Amygdala (tissue), 56 donors: ENCODE results near the gene PCBP4.
"Not testable (repeated sequence)": the region's sequence is repeated elsewhere in the genome, so short reads cannot be mapped to it uniquely, and the experiment has no call there.

Experiments used
- DNase-seq, 56 donors: peaks; one replicate each; lab custom pipeline; 2025; lab: John Stamatoyannopoulos, UW

PCBP4 gene

GRCh38 chr3:51929420-51930003 lies 37.7 kb downstream of the PCBP4 start:
- no peak for DNase-seq

DNA sequence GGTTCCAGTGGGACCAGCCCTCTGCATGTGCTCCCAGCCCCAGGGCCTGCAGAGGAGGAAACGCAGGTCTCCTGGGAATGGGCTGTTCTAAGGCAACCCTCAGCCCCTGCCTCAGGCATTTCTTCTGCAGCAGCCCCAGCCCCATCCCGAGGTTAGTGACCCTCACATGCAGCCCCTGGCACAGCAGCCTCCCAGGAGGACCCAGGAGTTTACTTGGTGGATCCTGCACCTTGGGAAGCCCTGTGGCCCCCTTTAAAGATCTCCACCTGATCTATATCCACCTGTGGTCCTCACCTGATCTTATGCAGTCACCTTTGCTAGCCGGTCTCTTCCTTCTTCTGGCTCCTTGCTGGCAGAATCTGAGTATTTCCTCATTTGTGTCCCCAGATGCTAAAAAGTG lies 38.3 kb downstream of the PCBP4 start:
- DNase-seq = not testable (repeated sequence)

DNA sequence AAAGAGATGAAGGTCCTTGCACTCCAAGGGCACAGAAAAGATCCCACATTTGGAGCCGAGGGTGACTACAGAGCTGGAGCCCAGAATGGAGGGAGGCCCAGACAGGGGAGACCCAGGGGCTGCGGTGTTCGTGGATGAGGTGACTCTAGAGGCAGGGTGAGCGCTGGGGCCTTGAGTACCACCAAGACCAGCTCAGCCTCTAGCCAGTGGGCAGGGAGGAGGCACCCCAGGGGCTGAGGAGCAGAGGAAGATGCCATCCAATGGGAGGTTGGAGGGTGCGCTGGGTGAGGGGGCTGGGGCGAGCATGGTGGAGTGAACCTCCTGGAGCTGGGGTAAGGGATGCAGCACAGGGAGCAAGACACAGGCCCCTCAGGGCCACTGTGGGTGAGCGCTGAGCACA lies 38.8 kb downstream of the PCBP4 start:
- no peak for DNase-seq

DNA sequence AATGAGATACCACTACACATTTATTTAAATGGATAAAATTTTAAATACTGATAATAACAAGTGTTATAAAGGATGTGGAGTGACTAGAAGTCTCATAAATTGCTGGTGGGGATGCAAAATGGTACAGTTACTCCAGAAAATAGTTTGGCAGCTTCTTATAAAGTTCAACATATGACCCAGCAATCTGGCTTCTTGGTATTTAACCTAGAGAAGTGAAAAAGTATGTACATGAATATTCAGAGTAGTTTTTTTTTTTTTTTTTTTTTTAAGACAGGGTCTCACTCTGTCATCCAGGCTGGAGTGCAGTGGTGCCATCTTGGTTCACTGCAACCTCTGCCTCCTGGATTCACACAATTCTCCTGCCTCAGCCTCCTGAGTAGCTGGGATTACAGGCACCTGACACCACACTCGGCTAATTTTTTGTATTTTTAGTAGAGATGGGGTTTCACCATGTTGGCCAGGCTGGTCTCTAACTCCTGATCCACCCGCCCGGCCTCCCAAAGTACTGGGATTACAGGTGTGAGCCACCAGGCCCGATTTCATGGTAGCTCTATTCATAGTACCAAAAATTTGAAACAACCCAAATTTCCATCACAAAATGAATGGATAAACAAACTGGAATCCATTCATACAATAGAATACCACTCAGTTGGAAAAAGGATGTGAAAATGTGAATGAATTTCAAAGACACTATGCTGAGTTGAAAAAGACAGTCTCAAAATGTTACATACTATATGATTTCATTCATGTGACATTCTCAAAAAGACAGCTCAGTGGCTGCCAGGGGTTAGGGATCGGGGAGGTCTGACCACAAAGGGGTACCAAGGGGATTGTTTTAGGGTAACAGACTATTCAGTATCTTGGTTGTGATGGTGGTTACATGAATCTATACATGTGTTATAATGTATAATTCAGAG lies 39.9 kb downstream of the PCBP4 start:
- DNase-seq = no peak

DNA sequence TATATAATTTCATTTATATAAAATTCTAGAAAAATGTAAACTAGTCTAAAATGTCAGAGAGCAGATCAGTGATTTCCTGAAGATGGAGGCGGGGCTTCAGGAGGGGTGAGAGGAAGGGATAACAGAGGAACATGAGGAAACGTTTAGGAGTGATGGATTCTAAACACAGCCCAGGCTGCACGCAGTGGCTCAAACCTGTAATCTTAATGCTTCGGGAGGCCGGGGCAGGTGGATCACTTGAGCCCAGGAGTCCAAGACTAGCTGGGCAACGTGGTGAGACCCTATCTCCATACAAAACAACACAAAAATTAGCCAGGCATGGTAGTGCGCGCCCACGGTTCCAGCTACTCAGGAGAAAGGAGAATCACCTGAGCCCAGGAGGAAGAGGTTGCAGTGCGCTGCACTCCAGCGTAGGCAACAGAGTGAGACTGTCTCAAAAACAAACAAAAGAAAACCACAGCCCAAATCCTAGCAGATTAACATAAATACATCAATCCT lies 46.1 kb downstream of the PCBP4 start:
- DNase-seq = no peak

DNA sequence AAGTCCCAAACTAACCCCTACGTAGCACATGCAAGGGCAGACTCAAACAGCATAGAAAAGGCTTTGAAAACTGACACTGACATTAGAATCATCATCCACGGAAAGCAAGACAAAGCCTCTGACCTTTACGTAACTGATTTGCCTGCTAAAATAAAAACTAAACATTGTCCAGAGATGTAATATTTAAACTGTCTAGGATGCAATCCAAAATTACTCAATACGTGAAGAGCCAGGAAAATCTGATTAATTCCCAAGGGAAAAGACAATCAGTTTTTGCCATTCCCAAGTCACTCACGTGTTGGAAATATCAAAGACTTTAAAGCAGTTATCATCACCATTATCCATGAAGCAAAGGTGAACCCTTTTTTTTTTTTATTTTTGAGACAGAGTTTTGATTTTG lies 50.8 kb downstream of the PCBP4 start:
- DNase-seq = no peak

- DNase-seq = no peak
Measured at GRCh38 chr3:51908026-51908425, 59.2 kb downstream of the PCBP4 start.
